ENCODE data around the gene CAMK4. TPM values are rescaled to one million over a fixed set of nuclear protein-coding genes. Genes with fewer than 3 reads are reported as not detected.

The CAMK4 gene
- total RNA-seq, 1 donor from 2014 or later: 3.0 TPM

DNA sequence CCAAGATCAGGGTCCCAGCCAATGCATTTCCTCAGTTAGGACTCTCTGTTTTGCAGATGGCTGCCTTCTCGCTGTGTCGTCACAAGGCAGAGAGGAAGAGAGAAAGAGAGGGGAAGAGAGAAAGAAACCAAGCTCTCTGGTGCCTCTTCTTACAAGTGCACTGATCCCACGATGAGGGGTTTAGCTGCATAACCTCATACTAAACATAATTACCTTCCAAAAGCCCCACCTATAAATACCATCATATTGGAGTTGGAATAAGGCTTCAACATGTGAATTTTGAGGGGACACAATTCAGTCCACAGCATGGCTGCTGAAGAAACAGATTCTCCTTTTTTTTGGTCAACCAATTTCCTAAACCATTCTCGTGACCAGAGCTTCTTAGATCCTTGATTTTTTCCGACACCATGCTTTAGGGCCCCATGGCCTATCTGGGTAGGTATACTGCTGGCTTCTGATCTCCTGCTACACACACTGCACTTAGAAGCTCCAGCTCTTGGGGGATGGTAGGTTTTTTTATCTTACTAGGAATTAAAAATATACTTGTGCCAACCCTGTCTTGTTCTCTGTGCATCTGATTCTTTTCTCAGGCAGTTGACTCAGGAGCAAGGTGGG, 5.1 kb downstream of the CAMK4 start:
- no peak for DNase-seq (ENCODE audit: low spot score)

DNA sequence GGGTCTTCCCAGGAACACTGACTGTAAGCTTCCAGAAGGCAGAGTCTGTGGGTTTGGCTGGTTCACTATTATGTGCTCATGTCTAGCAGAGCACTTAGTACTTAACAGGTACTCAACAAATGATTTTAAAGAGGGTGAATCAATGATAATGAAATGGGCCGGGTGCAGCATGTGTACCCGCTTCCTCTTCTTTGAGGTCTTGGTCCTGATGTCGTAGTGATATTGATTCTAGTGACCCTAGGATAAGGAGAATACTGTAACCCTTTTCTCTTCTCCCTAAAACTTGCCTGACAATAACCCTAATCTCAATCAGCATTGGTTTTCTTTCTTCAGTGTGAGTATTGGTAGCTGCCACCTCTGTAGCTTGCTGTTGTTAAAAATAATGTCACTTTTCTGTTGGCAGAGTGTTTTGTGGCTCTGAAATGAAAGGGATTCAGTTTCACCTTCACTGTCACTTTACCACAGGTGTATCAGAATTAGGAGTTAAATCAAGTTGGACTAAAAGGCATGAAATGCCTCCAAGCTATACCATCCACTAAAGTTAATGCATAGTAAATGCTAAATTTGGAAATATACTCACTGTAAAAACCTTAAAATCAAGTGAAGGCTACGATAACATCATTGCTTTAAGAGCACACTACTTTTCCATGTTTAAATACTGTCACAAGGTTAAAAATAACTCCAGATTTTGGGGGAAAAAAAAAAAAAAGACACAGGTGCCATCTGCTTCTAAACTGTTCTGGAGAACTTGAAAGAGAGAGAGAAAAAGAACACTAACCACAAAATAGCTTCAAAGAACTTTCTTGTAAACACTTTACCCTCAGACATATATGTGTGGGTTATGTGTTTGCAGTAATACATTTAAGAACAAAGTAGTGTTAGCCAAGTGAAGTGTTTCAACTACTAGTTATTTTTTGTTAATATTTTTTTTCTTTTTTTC, 6.0 kb downstream of the CAMK4 start:
- DNase-seq (ENCODE audit: low spot score): no peak

DNA sequence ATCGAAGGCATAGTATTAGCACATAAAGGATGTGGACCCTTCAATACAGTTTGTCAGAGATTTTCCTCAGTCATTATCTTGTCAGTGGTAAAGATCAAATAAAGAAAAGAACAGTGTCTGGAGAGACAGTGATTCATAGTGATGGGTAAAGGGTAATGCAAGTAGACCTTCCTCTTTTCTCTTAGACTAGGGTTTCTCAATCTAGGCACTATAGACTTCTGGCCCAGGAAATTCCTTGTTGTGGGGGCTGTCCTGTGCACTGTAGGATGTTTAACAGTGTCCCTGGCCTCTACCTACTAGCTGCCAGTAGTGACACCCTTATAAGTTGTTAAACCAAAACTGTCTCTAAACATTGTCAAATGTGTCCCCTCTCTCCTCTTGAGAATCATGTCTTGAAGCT, 6.9 kb downstream of the CAMK4 start:
- no peak for DNase-seq (ENCODE audit: low spot score)

DNA sequence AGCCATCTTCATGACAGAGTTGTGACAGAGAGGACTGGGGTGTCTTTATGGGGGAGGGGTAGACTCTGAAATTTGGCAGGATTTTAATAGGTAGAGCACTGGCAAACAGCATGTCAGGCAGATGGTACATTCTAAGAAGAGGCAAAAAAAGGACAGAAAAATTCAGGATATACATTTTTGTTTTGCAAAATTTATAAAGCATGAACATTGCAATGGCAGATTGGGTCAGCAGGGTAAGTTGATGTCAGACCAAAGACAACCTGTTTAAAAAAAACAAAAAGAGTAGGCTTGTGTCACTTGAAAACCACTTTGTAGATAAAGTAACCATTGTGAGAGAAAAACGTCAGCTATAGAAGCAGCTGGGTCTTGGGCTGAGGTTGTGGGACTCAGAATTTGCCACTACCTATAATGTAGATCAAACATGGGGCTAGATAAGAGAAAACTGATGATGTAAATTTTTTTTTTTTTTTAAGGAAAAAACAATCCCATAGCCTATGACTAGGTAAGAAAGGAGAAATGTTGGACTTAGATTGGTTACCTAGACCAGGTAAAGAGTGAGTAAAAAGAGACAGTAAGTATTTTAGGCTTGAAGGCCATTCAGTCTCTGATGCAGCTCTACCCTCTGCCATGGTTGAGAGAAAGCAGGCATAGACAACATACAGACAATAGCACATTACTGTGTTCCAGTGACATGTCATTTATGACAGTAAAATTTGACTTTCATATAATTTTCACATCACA, 8.3 kb downstream of the CAMK4 start:
- DNase-seq (ENCODE audit: low spot score): no peak

DNA sequence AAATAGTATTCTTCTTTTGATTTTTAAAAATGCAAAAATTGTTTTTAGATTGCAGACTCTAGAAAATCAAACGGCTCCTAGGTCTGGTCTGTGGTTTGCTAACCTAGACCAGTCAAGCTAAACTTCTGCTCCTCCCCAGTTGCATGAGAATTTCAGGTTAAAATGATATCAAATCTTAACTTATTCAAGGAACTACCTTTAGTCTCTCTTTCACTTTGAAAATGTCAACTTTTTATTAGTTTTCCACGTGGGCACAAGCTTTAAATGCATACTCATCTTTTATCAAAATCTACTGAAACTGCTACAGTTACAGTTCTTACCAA, 8.8 kb downstream of the CAMK4 start:
- no peak for DNase-seq (ENCODE audit: low spot score)

DNA sequence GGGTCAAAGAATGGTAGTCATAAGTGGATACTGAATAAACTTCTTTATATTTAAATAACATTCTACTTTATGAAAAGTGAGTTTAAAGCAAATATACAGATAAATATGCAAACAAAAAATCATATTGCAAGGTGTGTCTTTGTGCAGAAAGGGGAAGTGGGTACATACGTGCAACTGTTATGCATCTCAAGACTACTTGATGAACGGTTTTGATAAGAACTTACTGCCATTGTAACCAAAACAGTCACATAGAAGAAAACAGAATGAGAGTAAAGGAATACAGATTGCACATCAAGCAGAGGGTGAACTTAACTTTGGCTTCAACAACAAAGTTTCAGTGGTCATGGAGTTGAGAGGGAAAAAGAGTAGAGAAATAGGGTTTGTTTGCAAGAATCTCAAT, 9.9 kb downstream of the CAMK4 start:
- no peak for DNase-seq (ENCODE audit: low spot score)

DNA sequence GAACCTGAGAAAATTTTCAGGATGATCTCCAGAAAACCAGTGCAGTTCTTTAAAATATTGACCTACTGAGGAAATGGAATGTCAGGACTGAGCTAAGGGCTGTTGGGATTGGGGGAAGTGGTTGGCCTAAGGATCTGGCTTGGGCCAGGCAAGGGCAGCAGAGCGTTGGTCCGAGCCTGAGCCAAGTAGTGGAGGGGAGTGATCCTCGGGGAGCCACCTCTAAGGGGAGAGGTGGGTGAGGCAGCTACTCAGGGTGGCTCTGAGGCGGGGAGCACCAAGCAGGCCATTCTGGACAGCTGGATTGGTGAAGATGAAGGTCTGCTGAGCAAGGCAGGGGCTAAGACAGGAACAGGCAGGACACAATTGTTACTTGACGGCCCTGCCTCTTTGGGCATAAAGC, 11.5 kb downstream of the CAMK4 start:
- no peak for DNase-seq (ENCODE audit: low spot score)

DNA sequence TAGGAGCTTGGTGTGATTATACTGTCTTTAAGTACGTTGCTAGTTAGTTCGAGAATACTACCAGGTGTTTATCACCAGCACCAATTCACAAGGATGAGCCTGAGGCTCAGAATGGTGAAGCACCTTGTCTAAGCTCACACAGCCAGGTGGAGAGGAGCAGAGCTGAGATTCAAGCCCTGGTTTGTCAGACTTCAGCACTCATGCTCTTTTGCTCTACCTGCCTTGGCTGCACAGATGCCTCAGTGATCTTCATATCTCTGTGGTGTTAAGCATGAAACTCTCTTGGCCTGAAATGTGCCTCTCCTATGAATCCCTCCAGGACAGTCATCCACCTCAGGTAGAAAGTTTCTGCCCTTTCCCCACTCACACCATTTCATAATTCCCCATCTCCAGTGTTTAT, 12.2 kb downstream of the CAMK4 start:
- no peak for DNase-seq (ENCODE audit: low spot score)

DNA sequence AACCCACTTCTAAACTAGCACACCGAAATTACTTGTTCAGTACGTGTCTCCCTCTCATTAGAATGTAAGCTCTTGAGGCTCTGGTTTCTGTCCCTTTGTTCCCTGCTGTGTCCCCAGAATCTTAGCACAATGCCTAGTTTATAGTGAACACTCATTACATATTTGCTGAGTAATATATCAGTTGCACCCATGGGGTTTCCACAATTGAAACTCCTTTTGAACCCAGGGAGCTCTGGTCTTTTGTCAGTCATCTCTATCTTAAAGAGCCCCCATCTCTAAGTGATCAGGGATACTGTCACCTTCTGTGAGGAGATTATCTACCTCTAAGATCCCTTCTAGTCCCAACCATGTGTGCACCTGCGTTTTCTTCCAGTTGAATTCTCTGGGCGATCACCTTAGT, 12.8 kb downstream of the CAMK4 start:
- no peak for DNase-seq (ENCODE audit: low spot score)

DNA sequence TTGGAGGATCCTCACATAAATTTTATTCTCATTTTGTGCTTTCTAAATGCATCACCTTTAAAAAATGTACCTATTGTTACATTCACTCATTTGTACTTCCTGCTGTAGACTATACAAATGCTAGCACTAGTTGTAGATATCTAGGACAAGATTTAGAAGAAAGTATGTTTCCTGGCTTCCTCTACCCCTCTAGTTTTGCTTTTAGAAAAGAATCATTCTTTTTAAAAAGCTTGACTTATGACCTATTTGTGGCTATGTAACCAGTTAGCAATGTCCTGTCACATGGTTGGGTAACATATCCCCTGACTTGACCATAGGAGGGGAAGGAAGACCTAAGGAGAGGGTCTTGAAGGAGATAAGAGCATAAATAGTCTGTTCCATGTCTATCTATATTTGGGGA, 13.3 kb downstream of the CAMK4 start:
- no peak for DNase-seq (ENCODE audit: low spot score)

DNA sequence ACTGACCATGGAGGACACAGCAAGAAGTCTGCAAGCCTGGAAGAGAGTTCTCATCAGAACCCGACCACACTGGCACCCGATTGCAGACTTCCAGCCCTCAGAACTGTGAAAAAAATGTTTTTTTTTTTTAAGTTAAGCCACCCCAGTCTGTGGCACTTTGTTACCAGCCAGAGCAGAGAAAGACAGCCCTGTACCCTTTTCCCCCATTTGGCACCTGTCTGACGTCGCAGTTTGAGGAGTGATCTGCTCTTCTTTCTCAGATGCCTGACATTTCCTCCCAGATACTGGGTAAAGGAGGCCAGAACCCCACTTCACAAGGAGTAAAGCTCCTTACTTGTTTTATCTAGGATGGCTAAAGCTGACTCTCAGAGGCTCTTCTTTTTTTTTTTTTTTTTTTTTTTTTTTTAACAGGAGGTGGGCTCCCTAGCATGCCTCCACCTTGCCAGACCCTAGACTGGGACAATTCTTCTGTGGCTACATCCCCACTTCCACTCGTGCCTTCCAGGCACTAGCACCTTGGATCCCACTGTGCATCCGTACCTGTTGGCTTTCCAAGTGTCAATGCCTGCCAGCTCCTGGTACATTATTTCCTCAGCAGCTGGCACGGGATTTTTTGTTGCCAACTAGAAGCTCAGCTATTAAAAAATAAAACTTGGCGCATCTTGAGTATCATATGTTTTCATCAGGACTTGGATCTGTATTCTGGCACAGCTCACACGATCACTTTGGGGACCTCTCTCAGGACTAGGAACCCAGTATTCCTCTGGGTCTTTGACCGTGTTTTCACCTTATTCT, 14.4 kb downstream of the CAMK4 start:
- no peak for DNase-seq (ENCODE audit: low spot score)

DNA sequence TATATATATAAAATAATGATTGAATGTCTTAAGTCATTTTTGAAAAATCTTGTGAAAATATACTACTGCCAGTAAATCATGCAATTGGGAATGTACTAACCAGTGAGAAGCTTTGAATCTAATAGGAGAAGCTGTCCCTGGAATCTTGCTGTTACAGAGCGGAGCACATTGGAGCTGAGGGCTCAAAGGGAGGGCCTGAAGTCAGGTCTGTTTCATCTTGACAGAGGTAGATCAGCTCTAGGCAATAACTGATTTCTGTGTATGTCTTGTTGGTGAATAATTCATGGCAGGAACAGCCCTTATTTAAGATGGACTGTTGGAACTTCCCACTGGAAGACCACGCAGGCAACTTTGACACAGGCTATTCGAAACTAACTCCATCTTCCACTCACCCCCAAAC, 17.5 kb downstream of the CAMK4 start:
- DNase-seq (ENCODE audit: low spot score): no peak

DNA sequence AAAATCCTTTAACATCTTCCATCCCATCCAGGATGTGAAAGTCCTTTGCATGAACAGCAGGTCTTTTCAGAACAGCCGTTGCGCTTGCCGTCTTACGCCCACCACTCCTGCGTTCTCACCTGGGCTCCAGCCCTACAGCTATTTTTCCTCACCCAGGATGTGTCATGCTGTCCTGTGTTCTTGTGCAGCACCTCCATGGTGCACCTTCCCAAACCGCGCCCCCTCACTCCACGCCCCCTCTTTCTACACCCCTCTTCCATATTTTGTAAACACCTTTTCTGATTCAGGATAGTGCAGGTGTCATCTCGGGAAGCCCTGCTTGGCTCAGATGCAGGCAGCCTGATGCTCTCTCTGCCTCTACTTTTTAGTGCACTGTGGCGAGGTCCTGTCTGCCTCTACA, 18.4 kb downstream of the CAMK4 start:
- no peak for DNase-seq (ENCODE audit: low spot score)

DNA sequence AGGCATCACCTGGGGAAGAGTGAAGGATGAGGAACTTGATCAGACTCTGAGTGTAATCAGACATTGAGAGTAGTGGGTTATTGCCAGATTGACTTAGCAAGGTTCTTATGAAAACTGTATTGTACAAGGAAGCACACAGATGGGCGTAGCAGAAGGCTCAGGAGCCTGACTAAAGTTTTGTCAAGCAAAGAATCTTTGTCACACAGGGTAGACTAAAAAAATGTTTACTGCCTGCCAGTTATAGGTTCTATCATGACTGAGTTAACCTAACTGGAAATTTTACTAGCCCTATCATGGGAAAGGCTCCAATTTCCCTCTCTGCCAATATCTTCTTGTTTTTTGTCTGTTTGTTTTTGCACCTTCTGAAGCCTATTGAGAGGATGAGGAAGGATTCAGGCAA, 19.1 kb downstream of the CAMK4 start:
- DNase-seq (ENCODE audit: low spot score): no peak

DNA sequence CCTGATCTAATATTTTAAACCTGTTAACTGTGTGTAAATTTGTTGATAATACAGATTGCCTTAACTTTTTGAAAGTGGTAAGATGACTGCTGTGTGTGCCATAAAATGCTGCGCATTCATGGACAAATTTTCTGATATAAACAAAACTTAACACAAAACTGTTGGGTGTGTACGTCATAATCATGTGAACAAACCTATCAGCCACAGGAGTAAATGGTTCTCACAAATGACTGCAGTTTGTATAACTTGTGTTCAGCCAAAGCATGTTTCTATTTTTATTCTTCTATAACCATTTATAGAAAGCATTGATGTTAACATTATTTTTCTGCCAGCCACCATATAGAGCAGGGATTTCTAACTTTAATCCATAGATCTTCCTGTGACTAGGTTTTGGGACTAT, 21.5 kb downstream of the CAMK4 start:
- DNase-seq (ENCODE audit: low spot score): no peak

DNA sequence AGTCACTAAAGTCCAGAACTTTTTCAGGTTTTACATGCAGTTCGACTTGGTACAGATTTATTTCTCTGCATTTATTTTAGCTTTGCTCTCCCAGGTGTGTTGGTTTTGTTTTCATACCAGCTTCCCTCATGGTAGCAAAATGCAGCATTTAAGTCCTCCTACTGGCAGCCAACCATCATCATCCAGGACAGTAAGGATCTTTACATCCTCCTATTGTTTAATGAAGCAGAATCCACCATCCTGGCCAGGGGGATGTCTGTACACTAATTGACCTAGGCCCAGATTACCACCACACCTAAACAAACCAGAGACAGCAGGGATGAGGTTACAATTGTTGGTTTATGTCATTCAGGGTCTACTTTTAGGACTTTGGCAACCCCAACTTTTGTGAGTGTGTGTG, 22.3 kb downstream of the CAMK4 start:
- DNase-seq (ENCODE audit: low spot score): no peak

DNA sequence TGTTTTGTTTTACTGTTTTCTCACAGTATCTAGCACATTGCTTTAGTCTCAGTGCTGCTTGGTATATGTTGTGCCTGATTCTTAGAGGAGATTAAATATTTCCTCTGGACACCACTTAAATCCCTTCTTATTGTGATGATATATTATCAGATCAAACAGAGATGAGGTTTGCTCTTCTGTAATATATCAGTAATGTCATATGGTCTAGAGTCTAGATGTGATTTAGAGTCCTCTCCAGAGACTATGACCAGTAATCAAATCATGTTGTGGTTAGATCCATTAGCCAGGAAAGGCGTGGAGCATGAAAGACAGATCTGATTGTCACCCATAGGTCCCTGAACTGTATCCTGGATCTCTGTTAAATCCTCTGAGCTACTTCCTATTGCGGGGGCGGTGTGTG, 24.4 kb downstream of the CAMK4 start:
- no peak for DNase-seq (ENCODE audit: low spot score)

DNA sequence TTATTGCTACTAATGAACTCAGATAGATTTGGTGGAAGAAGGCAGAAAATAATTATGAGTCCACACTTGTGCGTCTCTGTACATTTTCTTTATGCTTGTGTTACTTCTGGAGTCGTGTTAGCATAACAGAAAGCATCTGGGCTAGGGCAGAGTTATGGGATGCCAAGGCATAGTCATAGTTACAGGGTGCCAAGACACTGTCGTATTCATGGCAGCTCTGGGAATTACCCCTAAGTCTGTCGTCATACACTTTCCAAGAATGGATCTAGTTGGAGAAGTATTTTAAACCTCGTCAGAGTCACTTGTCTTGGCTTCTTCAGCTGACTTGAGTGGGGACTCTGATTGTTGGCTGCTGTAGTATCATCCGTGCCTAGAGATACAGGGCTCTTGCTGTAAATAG, 27.7 kb downstream of the CAMK4 start:
- DNase-seq (ENCODE audit: low spot score): no peak

DNA sequence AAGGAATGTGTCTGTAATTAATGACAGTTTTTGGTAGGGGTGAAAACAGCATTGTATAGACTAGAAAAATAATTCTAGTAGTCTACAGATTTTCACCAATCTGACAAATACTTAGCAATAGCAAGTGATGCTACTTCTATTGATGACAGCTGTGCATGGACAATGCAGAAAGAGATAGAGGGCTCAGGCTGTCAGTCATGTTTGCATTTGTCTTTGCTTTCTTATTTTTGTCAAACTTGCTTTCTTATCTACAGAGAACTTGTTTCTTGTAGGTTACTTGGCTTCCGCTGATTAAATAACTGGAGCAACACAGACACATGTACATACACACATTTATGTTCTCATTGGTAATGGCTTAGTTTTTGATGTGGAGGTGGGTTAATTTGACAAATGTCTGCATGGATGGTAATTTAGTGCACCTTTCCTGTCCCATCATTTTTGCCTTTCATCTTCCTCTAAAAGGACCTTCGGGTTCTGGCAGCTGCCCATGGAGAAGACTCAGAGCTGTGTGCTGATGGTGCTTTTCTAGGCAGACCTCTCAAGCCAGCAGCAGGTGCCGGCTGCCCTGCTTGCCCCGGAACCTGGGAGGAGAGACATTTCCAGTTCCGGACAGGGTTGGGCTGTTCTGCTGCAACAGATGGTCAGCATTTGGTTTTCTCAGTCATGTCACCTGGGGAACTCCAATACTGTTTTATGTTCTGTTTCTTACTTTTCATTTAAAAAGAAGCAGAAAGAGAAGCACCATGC, 28.8 kb downstream of the CAMK4 start:
- DNase-seq (ENCODE audit: low spot score): no peak

DNA sequence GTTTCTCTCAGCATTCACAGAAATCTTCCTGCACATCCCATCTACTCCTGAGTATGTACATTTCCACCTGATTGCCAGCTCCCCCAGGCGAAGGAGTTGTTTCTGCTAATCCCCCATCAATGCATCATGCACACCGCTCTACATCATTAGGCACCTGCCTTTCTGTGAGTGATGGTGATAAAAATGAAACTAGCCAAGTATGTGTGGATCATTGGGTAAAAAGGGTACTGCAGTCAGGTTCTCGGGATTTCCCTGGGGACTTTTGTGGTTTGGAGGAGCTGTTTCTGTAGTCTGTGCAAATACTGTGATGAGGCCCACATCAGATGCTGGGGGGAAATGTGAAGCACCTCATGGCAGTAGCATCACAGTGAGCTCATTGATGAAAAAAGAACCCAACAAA, 30.4 kb downstream of the CAMK4 start:
- no peak for DNase-seq (ENCODE audit: low spot score)

DNA sequence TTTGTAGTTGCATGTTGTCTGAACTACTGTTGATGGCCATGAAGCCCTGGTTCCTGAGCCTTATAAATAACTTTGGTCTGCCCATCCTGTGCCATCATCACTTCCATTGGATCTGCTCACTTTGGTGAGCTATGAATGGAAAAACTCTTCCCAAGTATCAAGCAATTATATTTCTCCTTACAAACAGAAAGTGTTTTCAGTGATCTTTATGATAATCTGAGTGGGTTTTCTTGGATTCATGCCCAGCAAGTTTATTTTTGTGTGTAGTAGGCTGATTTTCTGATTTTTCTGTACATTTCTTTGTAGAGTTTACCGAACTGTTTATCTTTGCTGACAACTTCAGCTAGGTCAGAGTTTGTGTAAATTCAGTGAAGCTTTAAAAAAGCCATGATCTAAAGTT, 31.0 kb downstream of the CAMK4 start:
- no peak for DNase-seq (ENCODE audit: low spot score)
